H1 (cell line): Measurements from ENCODE around the gene SIN3B.

ENCODE experiments used
- CBX5 ChIP-seq: fragments of 300-800, 300-1000 bp; sonication (generic); IDR thresholded peaks from 2 replicates; pipeline ENCODE4 v1.7.1; 2016; ENCODE audit warnings: antibody characterized with exemption, low read length, low read depth
- CREB1 ChIP-seq: IDR thresholded peaks from 2 replicates; pipeline ENCODE4 v1.6.1; 2012; ENCODE audit warnings: inconsistent platforms
- E2F6 ChIP-seq: IDR thresholded peaks from 2 replicates; pipeline ENCODE4 v1.6.1; 2012; ENCODE audit warnings: inconsistent platforms
- EP300 ChIP-seq, 2 experiments: IDR thresholded peaks; 1 replicate in 1 of 2; 2 replicates in 1 of 2; pipeline ENCODE4 v1.6.1; 2011 to 2012; ENCODE audit warnings: low read depth in 2 of 2, low read length in 2 of 2, mild to moderate bottlenecking in 2 of 2, borderline replicate concordance in 1 of 2, inconsistent platforms in 1 of 2, moderate library complexity in 1 of 2
- GABPA ChIP-seq: IDR thresholded peaks from 2 replicates; pipeline ENCODE4 v1.6.1; 2011; ENCODE audit warnings: mild to moderate bottlenecking, low read length, moderate library complexity, borderline replicate concordance; ENCODE audit not compliant: insufficient read depth
- POLR2A ChIP-seq, 2 experiments: IDR thresholded peaks; 1 replicate in 1 of 2; 2 replicates in 1 of 2; pipeline ENCODE4 v1.6.1; 2011; ENCODE audit warnings: low read depth in 2 of 2, low read length in 2 of 2, mild to moderate bottlenecking in 2 of 2; ENCODE audit errors: control extremely low read depth in 1 of 2
- POLR2AphosphoS5 ChIP-seq: IDR thresholded peaks from 2 replicates; pipeline ENCODE4 v1.6.1; 2011; ENCODE audit warnings: low read depth, low read length
- RXRA ChIP-seq: IDR thresholded peaks from 2 replicates; pipeline ENCODE4 v1.6.1; 2011; ENCODE audit warnings: low read depth, mild to moderate bottlenecking, low read length, moderate library complexity; ENCODE audit not compliant: insufficient read depth
- SIN3A ChIP-seq, 2 experiments: IDR thresholded peaks in 1 of 2; conservative IDR thresholded peaks in 1 of 2; 2 replicates each; pipeline ENCODE4 v1.6.1; 2011 to 2012; ENCODE audit warnings: low read length in 2 of 2, improper control_type of control experiment in 1 of 2, low read depth in 1 of 2, mild to moderate bottlenecking in 1 of 2
- SP1 ChIP-seq: IDR thresholded peaks from 2 replicates; pipeline ENCODE4 v1.6.1; 2011; ENCODE audit warnings: low read depth, low read length
- SP2 ChIP-seq: IDR thresholded peaks from 2 replicates; pipeline ENCODE4 v1.6.1; 2012; ENCODE audit warnings: mild to moderate bottlenecking, low read length, inconsistent platforms
- TAF7 ChIP-seq: optimal IDR thresholded peaks from 2 replicates; pipeline ENCODE3; 2011; ENCODE audit warnings: low read depth, mild to moderate bottlenecking, inconsistent platforms, low read length, moderate library complexity, borderline replicate concordance
- TF ChIP-seq, protein P1 (sequence below), 3 experiments: IDR thresholded peaks; 1 replicate in 2 of 3; 2 replicates in 1 of 3; pipeline versions ENCODE4 v1.5.1 to v1.6.1; 2011; ENCODE audit warnings: low read length in 3 of 3, mild to moderate bottlenecking in 3 of 3, inconsistent platforms in 2 of 3, low read depth in 1 of 3, moderate library complexity in 1 of 3; ENCODE audit not compliant: insufficient read depth in 1 of 3; ENCODE audit errors: control extremely low read depth in 1 of 3
- TF ChIP-seq, protein P2 (sequence below): IDR thresholded peaks from 2 replicates; pipeline ENCODE4 v1.6.1; 2012; ENCODE audit warnings: inconsistent platforms

DNA sequence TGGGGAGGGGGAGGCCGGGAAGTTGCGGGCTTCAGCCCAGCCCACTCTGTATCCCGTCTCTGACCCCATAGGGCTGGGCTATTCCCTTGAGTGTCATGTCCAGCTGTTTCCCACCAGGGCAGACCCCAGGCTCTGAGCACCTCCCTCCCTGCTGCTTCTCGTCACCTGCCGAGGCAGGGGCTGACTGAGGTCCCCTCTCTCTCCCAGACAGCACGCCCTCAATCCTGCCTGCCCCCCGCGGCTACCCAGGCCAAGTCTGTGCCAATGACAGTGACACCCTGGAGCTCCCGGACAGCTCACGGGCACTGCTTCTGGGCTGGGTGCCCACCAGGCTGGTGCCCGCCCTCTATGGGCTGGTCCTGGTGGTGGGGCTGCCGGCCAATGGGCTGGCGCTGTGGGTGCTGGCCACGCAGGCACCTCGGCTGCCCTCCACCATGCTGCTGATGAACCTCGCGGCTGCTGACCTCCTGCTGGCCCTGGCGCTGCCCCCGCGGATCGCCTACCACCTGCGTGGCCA is 60.2 kb downstream of the SIN3B start:
- TF ChIP-seq SP1, result no peak
- TF ChIP-seq, protein P1, sequence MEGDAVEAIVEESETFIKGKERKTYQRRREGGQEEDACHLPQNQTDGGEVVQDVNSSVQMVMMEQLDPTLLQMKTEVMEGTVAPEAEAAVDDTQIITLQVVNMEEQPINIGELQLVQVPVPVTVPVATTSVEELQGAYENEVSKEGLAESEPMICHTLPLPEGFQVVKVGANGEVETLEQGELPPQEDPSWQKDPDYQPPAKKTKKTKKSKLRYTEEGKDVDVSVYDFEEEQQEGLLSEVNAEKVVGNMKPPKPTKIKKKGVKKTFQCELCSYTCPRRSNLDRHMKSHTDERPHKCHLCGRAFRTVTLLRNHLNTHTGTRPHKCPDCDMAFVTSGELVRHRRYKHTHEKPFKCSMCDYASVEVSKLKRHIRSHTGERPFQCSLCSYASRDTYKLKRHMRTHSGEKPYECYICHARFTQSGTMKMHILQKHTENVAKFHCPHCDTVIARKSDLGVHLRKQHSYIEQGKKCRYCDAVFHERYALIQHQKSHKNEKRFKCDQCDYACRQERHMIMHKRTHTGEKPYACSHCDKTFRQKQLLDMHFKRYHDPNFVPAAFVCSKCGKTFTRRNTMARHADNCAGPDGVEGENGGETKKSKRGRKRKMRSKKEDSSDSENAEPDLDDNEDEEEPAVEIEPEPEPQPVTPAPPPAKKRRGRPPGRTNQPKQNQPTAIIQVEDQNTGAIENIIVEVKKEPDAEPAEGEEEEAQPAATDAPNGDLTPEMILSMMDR (IDR thresholded peaks at IDR 0.05; ENCODE audit: control extremely low read depth in 1 of 3, insufficient read depth in 1 of 3, low read depth in 1 of 3, low read length in 3 of 3), result peak in 1 of 3 experiments; percentile 6; a peak in 1 of 4 replicates
- TF ChIP-seq E2F6, result no peak
- no peak for TF ChIP-seq EP300 (IDR thresholded peaks at IDR 0.05; ENCODE audit: borderline replicate concordance in 1 of 2, low read depth in 2 of 2, low read length in 2 of 2)
- TF ChIP-seq RXRA, result no peak
- TF ChIP-seq SIN3A (conservative IDR thresholded peaks at IDR 0.05 in 1 of 2, IDR thresholded peaks at IDR 0.05 in 1 of 2; ENCODE audit: low read depth in 1 of 2, low read length in 2 of 2), result no peak
- TF ChIP-seq GABPA, result no peak
- no peak for TF ChIP-seq SP2
- no peak for TF ChIP-seq POLR2AphosphoS5
- no peak for TF ChIP-seq TAF7
- TF ChIP-seq POLR2A (IDR thresholded peaks at IDR 0.05; ENCODE audit: control extremely low read depth in 1 of 2, low read depth in 2 of 2, low read length in 2 of 2), result no peak
- TF ChIP-seq, protein P2, sequence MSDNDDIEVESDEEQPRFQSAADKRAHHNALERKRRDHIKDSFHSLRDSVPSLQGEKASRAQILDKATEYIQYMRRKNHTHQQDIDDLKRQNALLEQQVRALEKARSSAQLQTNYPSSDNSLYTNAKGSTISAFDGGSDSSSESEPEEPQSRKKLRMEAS, result no peak
- no peak for TF ChIP-seq CBX5
- TF ChIP-seq CREB1, result no peak
